H9 (cell line): ENCODE data around the gene PFN2. TPM values are rescaled to one million over a fixed set of nuclear protein-coding genes. Genes with fewer than 3 reads are reported as not detected.

Experiments used
- DNase-seq: peaks from one replicate; pipeline ENCODE4 v3.0.0-alpha.2; 2017
- H2AFZ ChIP-seq: one replicate; pipeline ENCODE4 v1.6.1; 2013; ENCODE audit warnings: mild to moderate bottlenecking, low read length, control low read depth, moderate library complexity
- H2AK5ac ChIP-seq: 2 replicates; pipeline ENCODE4 v1.6.1; 2013; ENCODE audit warnings: low read length, control low read depth, mixed read lengths; ENCODE audit not compliant: insufficient read length
- H2BK120ac ChIP-seq: one replicate; pipeline ENCODE4 v1.6.1; 2013; ENCODE audit warnings: low read depth, mild to moderate bottlenecking, low read length, control low read depth, inconsistent platforms; ENCODE audit not compliant: poor library complexity, severe bottlenecking
- H2BK12ac ChIP-seq: 2 replicates; pipeline ENCODE4 v1.6.1; 2013; ENCODE audit warnings: low read length, control low read depth, mixed read lengths, low read depth; ENCODE audit not compliant: insufficient read length
- H2BK15ac ChIP-seq: 2 replicates; pipeline ENCODE4 v1.6.1; 2013; ENCODE audit warnings: low read depth, low read length, control low read depth
- H2BK20ac ChIP-seq: one replicate; pipeline ENCODE4 v1.6.1; 2013; ENCODE audit warnings: low read depth, mild to moderate bottlenecking, low read length, control low read depth, inconsistent platforms; ENCODE audit not compliant: poor library complexity, severe bottlenecking
- H2BK5ac ChIP-seq: 2 replicates; pipeline ENCODE4 v1.6.1; 2013; ENCODE audit warnings: low read length, control low read depth, mixed read lengths; ENCODE audit not compliant: insufficient read length
- H3K14ac ChIP-seq: 2 replicates; pipeline ENCODE4 v1.6.1; 2013; ENCODE audit warnings: low read length, control low read depth; ENCODE audit not compliant: insufficient read depth
- H3K18ac ChIP-seq: 2 replicates; pipeline ENCODE4 v1.6.1; 2013; ENCODE audit warnings: low read depth, mild to moderate bottlenecking, mixed read lengths, low read length, control low read depth; ENCODE audit not compliant: insufficient read length
- H3K23ac ChIP-seq: 2 replicates; pipeline ENCODE4 v1.6.1; 2013; ENCODE audit warnings: low read length, control low read depth, mixed read lengths, low read depth; ENCODE audit not compliant: insufficient read length
- H3K23me2 ChIP-seq: 2 replicates; pipeline ENCODE4 v1.6.1; 2013; ENCODE audit warnings: low read depth, mild to moderate bottlenecking, mixed read lengths, low read length, control low read depth; ENCODE audit not compliant: insufficient read length, poor library complexity, severe bottlenecking
- H3K27ac ChIP-seq: 2 replicates; pipeline ENCODE4 v1.5.1; 2013; ENCODE audit warnings: low read length, control low read depth, mixed read lengths, low read depth; ENCODE audit not compliant: insufficient read length
- H3K27me3 ChIP-seq: 2 replicates; pipeline ENCODE4 v1.6.1; 2013; ENCODE audit warnings: low read length, control low read depth, inconsistent platforms; ENCODE audit not compliant: insufficient read depth
- H3K4ac ChIP-seq: 2 replicates; pipeline ENCODE4 v1.6.1; 2013; ENCODE audit warnings: low read depth, mild to moderate bottlenecking, control low read depth, inconsistent platforms, low read length, moderate library complexity
- H3K4me1 ChIP-seq: 2 replicates; pipeline ENCODE4 v1.6.1; 2013; ENCODE audit warnings: low read length, control low read depth, inconsistent platforms; ENCODE audit not compliant: insufficient read depth
- H3K4me2 ChIP-seq: 2 replicates; pipeline ENCODE4 v1.6.1; 2013; ENCODE audit warnings: low read length, control low read depth, mixed read lengths; ENCODE audit not compliant: insufficient read length, insufficient read depth
- H3K56ac ChIP-seq: 2 replicates; pipeline ENCODE4 v1.6.1; 2013; ENCODE audit warnings: low read depth, mild to moderate bottlenecking, mixed read lengths, low read length, control low read depth; ENCODE audit not compliant: insufficient read length
- H3K79me1 ChIP-seq: 2 replicates; pipeline ENCODE4 v1.6.1; 2013; ENCODE audit warnings: low read depth, mild to moderate bottlenecking, moderate library complexity, low read length, control low read depth, inconsistent platforms; ENCODE audit not compliant: insufficient read depth, poor library complexity, severe bottlenecking
- H3K79me2 ChIP-seq: 2 replicates; pipeline ENCODE4 v1.6.1; 2013; ENCODE audit warnings: low read length, control low read depth, inconsistent platforms; ENCODE audit not compliant: insufficient read depth
- H3K9ac ChIP-seq: 2 replicates; pipeline ENCODE4 v1.6.1; 2013; ENCODE audit warnings: low read length, control low read depth, mixed read lengths; ENCODE audit not compliant: insufficient read length; ENCODE audit errors: extremely low read depth
- H3K9me3 ChIP-seq: one replicate; pipeline ENCODE4 v1.6.1; 2013; ENCODE audit warnings: low read depth, low read length, inconsistent platforms; ENCODE audit not compliant: control insufficient read depth
- H3T11ph ChIP-seq: one replicate; pipeline ENCODE4 v1.6.1; 2013; ENCODE audit warnings: mild to moderate bottlenecking, low read length, control low read depth, inconsistent platforms
- H4K20me1 ChIP-seq: one replicate; pipeline ENCODE4 v1.6.1; 2013; ENCODE audit not compliant: control insufficient read depth, insufficient read length, insufficient read depth
- H4K5ac ChIP-seq: 2 replicates; pipeline ENCODE4 v1.6.1; 2013; ENCODE audit warnings: low read depth, mild to moderate bottlenecking, mixed read lengths, low read length, control low read depth; ENCODE audit not compliant: insufficient read length
- H4K8ac ChIP-seq: replicated peaks from 2 replicates; pipeline ENCODE4 v1.6.1; 2013; ENCODE audit warnings: low read length, control low read depth, mixed read lengths, low read depth; ENCODE audit not compliant: insufficient read length
- H4K91ac ChIP-seq: 2 replicates; pipeline ENCODE4 v1.6.1; 2013; ENCODE audit warnings: low read depth, mild to moderate bottlenecking, moderate library complexity, mixed read lengths, low read length, control low read depth; ENCODE audit not compliant: insufficient read length
- H3K27ac Mint-ChIP-seq, 3 experiments: 2 replicates in 2 of 3; 3 replicates in 1 of 3; pipeline ENCODE4 v1.8.0; 2020 to 2021; ENCODE audit warnings: mixed read lengths in 3 of 3, mild to moderate bottlenecking in 1 of 3, moderate library complexity in 1 of 3
- H3K27me3 Mint-ChIP-seq: 2 replicates; pipeline ENCODE4 v1.8.0; 2021; ENCODE audit warnings: low read depth, mild to moderate bottlenecking, moderate library complexity, mixed read lengths
- H3K36me3 Mint-ChIP-seq, 3 experiments: 2 replicates in 2 of 3; 3 replicates in 1 of 3; pipeline ENCODE4 v1.8.0; 2020 to 2021; ENCODE audit warnings: low read depth in 3 of 3, mixed read lengths in 3 of 3; ENCODE audit not compliant: insufficient read depth in 1 of 3
- H3K4me1 Mint-ChIP-seq, 2 experiments: 2 replicates each; pipeline ENCODE4 v1.8.0; 2020; ENCODE audit warnings: mixed read lengths in 2 of 2
- H3K4me3 Mint-ChIP-seq, 2 experiments: 2 replicates in 1 of 2; 3 replicates in 1 of 2; pipeline ENCODE4 v1.8.0; 2020 to 2021; ENCODE audit warnings: mild to moderate bottlenecking in 2 of 2, mixed read lengths in 2 of 2, moderate library complexity in 1 of 2
- H3K9me3 Mint-ChIP-seq, 2 experiments: 2 replicates in 1 of 2; 3 replicates in 1 of 2; pipeline ENCODE4 v1.8.0; 2020; ENCODE audit warnings: mild to moderate bottlenecking in 2 of 2, mixed read lengths in 2 of 2, moderate library complexity in 1 of 2
- WGBS: extraction: QIAGEN DNeasy Blood & Tissue Kit; methylation state at CpG from one replicate; pipeline ENCODE4 v1.1.7; 2013; ENCODE audit warnings: missing lambda C conversion rate, low lambda C conversion rate, mixed read lengths; ENCODE audit not compliant: insufficient read length; ENCODE audit errors: extremely low coverage; 5-methylcytosine and 5-hydroxymethylcytosine counted together
- total RNA-seq: library from RNA; stranded (reverse); gene quantifications from 2 replicates; pipeline ENCODE4 v1.2.1, GENCODE V29; 2021
- TF ChIP-seq, protein P1 (sequence below): fragments of 200-600 bp; sonication (generic); conservative IDR thresholded peaks from 3 replicates; pipeline ENCODE4 v1.8.0; 2021; ENCODE audit warnings: antibody characterized with exemption, mild to moderate bottlenecking

The PFN2 gene
- total RNA-seq, 1 experiment from 2014 or later, result 174 TPM

DNA sequence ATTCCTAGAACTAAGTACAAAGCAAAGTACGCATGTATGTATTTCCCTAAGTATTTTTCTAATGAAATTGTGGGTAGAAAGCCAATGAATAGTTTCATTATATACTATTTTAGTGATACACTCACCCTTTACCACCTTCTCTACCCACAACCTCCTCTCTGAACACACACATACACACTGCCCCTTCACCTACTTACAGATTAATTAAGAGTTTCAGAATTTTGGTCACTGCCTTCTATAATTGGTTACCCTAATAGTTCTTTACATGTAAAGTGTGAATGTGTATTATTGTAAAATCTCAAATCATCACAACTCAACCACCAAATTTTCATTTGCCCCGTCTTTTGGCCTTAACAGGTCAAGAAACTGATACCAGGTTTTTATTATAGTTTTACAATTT lies 7.2 kb downstream of the PFN2 start:
- no peak overlapping the region for H3K9ac ChIP-seq

More for the DNA sequence above, 7.2 kb downstream of the PFN2 start:
- Histone ChIP-seq H4K20me1 (no peaks in the 10 kb centered on the region), H3K14ac (no peak overlapping the region), H2AFZ (no peak overlapping the region), H3K27me3 (no peaks in the 10 kb centered on the region), H3K56ac (no peak overlapping the region), H3K27ac (no peak overlapping the region), H2BK12ac (no peak overlapping the region), H3K4me2 (no peak overlapping the region), H3K18ac (no peak overlapping the region), H2BK5ac (no peak overlapping the region), H4K8ac (no peak overlapping the region), H2BK20ac (no peak overlapping the region), H3T11ph (no peak overlapping the region), H2BK120ac (no peak overlapping the region), H3K79me1 (peaks cover 4% of the 10 kb centered on the region), H2BK15ac (no peak overlapping the region), H2AK5ac (no peak overlapping the region), H3K79me2 (peaks cover 19% of the 10 kb centered on the region; the same call in 1 of the 2 replicates), H4K5ac (no peak overlapping the region), H3K4ac (no peak overlapping the region), H3K23ac (no peak overlapping the region), H3K9me3 (no peaks in the 10 kb centered on the region), H4K91ac (no peak overlapping the region), H3K23me2 (no peaks in the 10 kb centered on the region), H3K4me1 (0 out of 2 replicates have a peak, but pooled peaks cover 2% of the 10 kb centered on the region)
- Mint-ChIP-seq H3K36me3 (peaks cover 30 to 53% (median 45%) of the 10 kb centered on the region in 3 experiments), H3K27ac (peak overlapping the region in 1 of 3 experiments; percentile 26; a peak in 2 of 7 replicates), H3K4me1 (peaks cover 37 to 40% of the 10 kb centered on the region in 2 experiments), H3K9me3 (no peaks in the 10 kb centered on the region), H3K27me3 (no peaks in the 10 kb centered on the region), H3K4me3 (no peak overlapping the region)
- TF ChIP-seq, protein P1, sequence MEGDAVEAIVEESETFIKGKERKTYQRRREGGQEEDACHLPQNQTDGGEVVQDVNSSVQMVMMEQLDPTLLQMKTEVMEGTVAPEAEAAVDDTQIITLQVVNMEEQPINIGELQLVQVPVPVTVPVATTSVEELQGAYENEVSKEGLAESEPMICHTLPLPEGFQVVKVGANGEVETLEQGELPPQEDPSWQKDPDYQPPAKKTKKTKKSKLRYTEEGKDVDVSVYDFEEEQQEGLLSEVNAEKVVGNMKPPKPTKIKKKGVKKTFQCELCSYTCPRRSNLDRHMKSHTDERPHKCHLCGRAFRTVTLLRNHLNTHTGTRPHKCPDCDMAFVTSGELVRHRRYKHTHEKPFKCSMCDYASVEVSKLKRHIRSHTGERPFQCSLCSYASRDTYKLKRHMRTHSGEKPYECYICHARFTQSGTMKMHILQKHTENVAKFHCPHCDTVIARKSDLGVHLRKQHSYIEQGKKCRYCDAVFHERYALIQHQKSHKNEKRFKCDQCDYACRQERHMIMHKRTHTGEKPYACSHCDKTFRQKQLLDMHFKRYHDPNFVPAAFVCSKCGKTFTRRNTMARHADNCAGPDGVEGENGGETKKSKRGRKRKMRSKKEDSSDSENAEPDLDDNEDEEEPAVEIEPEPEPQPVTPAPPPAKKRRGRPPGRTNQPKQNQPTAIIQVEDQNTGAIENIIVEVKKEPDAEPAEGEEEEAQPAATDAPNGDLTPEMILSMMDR, result no peak
- no CpG with 5 or more reads among the region's 2 CpGs for WGBS
- DNase-seq, result no peak
